GM12801 (cell line): Measurements from ENCODE around the gene TEKT3.

Experiments used
- TF ChIP-seq, protein P1 (sequence below): IDR thresholded peaks from one replicate; pipeline ENCODE4 v1.5.1; 2011; ENCODE audit warnings: control low read depth; ENCODE audit not compliant: insufficient read length; ENCODE audit errors: extremely low read depth

The TEKT3 gene

DNA sequence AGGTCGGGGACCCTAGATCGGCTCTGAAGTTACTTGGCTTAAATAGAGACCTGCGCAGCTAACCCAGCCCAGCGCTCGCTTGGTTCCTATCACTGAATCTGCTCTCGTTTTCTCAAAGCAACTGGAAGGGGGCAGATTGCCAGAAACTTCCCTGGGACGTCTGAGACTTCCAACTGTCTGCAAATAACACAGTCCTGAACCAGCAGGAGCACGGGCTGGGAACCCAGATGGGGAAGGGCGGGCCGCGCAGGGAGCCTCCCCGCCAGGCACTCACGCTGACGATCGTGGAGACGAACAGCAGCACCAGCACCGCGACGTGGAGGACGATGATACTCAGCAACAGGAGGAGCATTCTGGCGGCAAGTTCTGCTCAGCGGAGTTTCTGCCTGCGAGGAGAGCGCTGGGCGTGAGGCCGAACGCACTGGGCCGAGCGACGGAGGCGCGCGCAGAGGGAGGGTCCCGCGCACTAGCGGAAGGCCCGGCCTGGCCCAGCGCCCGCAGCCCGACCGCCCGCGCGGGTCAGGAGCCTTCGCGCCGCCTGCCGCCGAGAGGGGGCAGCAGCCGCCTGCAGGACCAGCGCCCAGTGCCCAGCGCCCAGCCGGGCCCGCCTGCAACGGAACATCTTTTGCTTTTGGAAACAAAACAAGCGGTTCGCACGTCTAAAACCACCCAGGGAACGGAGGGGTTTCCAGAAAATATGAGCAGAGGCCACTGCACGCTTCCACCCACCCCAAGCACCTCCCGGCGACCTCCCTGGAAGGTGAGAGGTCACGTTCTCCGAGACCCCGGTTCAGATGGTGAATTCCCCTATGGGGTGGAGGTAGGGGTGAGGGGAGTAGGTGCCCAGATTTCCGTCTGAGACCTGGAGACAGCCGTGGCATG lies 80.8 kb downstream of the TEKT3 start:
- TF ChIP-seq, protein P1, sequence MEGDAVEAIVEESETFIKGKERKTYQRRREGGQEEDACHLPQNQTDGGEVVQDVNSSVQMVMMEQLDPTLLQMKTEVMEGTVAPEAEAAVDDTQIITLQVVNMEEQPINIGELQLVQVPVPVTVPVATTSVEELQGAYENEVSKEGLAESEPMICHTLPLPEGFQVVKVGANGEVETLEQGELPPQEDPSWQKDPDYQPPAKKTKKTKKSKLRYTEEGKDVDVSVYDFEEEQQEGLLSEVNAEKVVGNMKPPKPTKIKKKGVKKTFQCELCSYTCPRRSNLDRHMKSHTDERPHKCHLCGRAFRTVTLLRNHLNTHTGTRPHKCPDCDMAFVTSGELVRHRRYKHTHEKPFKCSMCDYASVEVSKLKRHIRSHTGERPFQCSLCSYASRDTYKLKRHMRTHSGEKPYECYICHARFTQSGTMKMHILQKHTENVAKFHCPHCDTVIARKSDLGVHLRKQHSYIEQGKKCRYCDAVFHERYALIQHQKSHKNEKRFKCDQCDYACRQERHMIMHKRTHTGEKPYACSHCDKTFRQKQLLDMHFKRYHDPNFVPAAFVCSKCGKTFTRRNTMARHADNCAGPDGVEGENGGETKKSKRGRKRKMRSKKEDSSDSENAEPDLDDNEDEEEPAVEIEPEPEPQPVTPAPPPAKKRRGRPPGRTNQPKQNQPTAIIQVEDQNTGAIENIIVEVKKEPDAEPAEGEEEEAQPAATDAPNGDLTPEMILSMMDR: no peak

DNA sequence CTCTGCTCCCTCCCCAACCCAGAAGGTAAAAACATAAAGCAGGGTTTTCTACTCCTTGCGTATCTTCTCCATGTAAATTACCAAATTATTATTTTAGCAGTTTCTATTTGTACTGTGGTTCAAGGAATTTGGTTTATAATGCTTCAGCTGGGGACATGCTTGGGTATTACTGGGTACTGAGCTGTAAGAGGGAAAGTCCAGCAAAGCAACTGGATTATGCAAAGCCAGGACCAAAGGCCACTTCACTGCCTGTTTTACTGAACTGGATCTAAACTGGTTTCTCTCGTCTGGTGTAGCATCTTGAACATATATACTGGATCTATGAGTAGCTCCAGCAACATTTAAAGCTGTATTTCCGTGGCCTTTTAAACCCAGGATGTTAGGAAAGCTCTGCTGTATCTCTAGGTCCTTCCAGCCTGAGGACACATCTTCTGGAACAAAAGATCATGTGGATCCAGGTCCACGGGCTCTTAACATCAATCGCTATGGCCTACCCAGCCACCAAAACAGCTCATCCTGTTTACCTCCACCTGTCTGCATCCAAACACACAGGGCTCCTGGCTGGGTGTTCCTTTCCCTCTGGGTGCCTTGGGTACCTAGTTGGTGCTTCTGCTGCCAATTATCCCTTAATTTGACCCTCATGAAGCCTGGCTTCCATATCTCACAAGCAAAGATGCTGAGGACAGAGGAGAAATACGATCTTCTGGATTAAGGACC lies 83.4 kb downstream of the TEKT3 start:
- TF ChIP-seq, protein P1: no peak

DNA sequence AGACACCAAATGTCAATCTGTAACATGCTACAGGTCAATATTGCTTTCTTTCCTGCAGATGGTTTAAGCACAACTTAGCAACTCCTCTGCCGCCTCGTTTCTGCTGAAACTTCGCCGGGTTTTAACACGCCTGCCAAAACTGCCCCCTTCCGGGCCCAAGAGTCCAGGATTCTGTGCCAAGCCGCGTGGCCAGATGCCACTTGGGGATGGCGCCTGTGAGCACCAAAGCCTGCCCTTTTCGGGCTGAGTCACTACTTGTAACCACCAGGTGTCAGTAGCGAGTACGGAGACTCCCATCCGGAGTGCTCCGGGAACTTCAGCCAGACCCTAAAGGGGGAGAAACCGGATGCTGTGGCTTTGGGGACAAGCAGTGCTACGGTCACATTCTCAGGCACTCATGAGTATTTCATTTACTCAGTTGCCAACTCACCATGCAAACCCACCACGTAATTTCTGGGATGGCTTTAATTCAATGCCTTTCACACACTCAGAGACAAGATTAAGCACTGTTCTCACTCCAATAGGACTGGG lies 84.1 kb downstream of the TEKT3 start:
- TF ChIP-seq, protein P1: no peak

DNA sequence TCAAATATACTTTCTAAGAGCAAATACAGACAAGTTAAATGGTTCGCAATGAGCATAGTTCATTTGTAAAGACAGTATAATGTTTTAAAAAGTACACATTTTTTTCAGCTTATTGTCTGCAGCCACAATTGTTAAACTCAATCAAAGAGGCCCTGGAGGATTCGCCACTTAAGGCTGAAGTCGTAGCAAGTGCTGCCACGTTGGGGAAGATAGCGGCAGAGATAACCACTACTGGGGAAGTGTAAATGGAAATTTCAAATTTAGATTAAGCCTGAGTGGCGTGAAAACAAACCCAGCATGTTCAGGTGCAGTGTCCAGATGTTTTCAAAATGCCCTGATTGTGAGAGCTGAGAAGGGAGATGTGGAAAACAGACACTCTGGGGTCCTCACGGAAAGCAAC lies 84.7 kb downstream of the TEKT3 start:
- TF ChIP-seq, protein P1: no peak

DNA sequence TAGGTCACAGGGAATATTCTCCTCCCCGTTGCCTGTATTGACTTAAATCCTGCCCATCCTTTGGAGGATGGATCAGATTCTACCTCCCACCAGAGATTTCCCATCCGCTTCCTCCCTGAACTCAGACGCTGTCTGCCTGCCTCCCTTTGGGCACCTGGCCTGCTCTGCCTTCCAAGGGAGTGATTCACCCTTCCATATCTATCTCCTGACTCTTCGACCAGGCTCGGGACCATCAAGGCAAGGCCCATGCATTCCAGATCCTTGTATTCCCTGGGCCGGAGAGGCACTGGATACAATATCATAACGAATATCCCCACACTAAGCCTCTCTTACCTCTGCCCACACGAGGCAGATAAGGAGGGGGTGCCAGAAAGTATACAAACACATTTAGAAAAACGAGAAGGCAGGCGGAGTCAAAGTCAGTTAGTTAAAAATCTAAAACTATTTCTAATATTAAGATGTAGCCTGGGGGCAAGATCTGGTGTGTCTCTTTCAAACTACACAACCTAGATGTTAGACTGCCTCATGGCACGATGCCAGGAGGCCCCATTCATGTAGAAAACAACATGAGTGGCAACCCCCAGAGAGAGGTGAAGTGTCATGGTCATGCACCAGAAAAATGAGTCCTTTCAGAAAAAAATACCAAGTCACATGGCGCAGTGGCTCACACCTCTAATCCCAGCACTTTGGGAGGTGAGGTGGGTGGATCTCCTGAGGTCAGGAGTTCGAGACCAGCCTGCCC lies 85.5 kb downstream of the TEKT3 start:
- TF ChIP-seq, protein P1: no peak
